Measurements from ENCODE around the gene TSPAN1. TPM values are rescaled to one million over a fixed set of nuclear protein-coding genes. Genes with fewer than 3 reads are reported as not detected.

The TSPAN1 gene
- total RNA-seq, 1 experiment from 2014 or later: 26.1 TPM

- in situ Hi-C loops (cut with HindIII; ENCODE audit: low pct_unique_long_range_greater_than_20kb, low sequenced_read_pairs): no loop called here
- Histone ChIP-seq H3K36me3 (ENCODE audit: control insufficient read depth, insufficient read depth, low read length) (no peaks in the 10 kb centered on the region), H3K27me3 (ENCODE audit: control insufficient read depth, insufficient read depth, low read length) (no peaks in the 10 kb centered on the region), H3K9me3 (ENCODE audit: control insufficient read depth, insufficient read depth, low read depth, low read length) (no peaks in the 10 kb centered on the region), H3K4me3 (ENCODE audit: low read depth in 2 of 2, low read length in 2 of 2) (no peak overlapping the region), H3K4me1 (ENCODE audit: control insufficient read depth, insufficient read depth, low read length) (no peaks in the 10 kb centered on the region), H3K27ac (ENCODE audit: low read length) (no peak overlapping the region)
- ChIA-PET POLR2A (no interaction called here), CTCF (no interaction called here)
- intact Hi-C loops (cut with micrococcal nuclease; ENCODE audit: unreplicated experiment): no loop called here
- ATAC-seq (no peak), DNase-seq (ENCODE audit: low read depth, low spot score) (no peak)
- no TSS peak for BruUV-seq (replicated peaks)
- TF ChIP-seq CTCF (IDR thresholded peaks at IDR 0.05) (no peak), SIN3A (IDR thresholded peaks at IDR 0.05; ENCODE audit: borderline replicate concordance, insufficient read depth, low read depth, low read length) (no peak), TCF7L2 (IDR thresholded peaks at IDR 0.05; ENCODE audit: low read depth, low read length) (no peak)
- TF ChIP-seq, protein P1, sequence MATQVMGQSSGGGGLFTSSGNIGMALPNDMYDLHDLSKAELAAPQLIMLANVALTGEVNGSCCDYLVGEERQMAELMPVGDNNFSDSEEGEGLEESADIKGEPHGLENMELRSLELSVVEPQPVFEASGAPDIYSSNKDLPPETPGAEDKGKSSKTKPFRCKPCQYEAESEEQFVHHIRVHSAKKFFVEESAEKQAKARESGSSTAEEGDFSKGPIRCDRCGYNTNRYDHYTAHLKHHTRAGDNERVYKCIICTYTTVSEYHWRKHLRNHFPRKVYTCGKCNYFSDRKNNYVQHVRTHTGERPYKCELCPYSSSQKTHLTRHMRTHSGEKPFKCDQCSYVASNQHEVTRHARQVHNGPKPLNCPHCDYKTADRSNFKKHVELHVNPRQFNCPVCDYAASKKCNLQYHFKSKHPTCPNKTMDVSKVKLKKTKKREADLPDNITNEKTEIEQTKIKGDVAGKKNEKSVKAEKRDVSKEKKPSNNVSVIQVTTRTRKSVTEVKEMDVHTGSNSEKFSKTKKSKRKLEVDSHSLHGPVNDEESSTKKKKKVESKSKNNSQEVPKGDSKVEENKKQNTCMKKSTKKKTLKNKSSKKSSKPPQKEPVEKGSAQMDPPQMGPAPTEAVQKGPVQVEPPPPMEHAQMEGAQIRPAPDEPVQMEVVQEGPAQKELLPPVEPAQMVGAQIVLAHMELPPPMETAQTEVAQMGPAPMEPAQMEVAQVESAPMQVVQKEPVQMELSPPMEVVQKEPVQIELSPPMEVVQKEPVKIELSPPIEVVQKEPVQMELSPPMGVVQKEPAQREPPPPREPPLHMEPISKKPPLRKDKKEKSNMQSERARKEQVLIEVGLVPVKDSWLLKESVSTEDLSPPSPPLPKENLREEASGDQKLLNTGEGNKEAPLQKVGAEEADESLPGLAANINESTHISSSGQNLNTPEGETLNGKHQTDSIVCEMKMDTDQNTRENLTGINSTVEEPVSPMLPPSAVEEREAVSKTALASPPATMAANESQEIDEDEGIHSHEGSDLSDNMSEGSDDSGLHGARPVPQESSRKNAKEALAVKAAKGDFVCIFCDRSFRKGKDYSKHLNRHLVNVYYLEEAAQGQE (IDR thresholded peaks at IDR 0.05; ENCODE audit: insufficient read depth in 1 of 2, low read depth in 2 of 2, low read length in 1 of 2): no peak
Measured at GRCh38 chr1:46152016-46152415, 22.9 kb upstream of the TSPAN1 start.

DNA sequence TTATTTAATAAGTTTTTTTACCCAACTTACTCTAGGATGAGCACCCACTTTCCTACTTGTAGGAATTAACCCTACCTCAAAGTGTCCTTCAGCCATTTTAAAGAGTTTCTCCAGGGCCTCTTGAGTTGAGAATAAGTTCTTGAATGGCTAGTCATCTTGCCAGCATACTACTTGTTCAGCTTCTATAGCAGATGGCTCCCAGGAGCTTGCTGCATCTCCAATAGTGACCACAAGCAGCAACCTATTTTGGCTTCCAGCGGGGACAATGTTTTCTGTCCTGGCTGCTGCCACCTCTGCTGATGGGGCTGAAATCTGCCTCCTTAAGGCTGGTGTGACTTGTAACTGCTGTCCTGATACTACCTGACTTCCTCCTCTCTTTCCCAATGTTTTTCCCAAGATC is 21.7 kb upstream of the TSPAN1 start:
- ATAC-seq (no peak), DNase-seq (ENCODE audit: low read depth, low spot score) (no peak)
- H3K4me1 ChIP-seq (ENCODE audit: control insufficient read depth, insufficient read depth, low read length): no peaks in the 10 kb centered on the region
- ChIA-PET CTCF (no interaction called here), POLR2A (no interaction called here)
- H3K9me3 ChIP-seq (ENCODE audit: control insufficient read depth, insufficient read depth, low read depth, low read length): no peaks in the 10 kb centered on the region
- H3K36me3 ChIP-seq (ENCODE audit: control insufficient read depth, insufficient read depth, low read length): no peaks in the 10 kb centered on the region
- in situ Hi-C loops (cut with HindIII; ENCODE audit: low pct_unique_long_range_greater_than_20kb, low sequenced_read_pairs) (no loop called here), intact Hi-C loops (cut with micrococcal nuclease; ENCODE audit: unreplicated experiment) (no loop called here)
- BruUV-seq (replicated peaks): no TSS peak
- TF ChIP-seq TCF7L2 (IDR thresholded peaks at IDR 0.05; ENCODE audit: low read depth, low read length) (no peak), SIN3A (IDR thresholded peaks at IDR 0.05; ENCODE audit: borderline replicate concordance, insufficient read depth, low read depth, low read length) (no peak), POLR2AphosphoS5 (IDR thresholded peaks at IDR 0.05; ENCODE audit: low read depth, low read length) (no peak), CTCF (IDR thresholded peaks at IDR 0.05) (no peak)
- TF ChIP-seq, protein P1 (IDR thresholded peaks at IDR 0.05; ENCODE audit: insufficient read depth in 1 of 2, low read depth in 2 of 2, low read length in 1 of 2): no peak
- no peak overlapping the region for H3K27ac ChIP-seq (ENCODE audit: low read length)
- no peaks in the 10 kb centered on the region for H3K27me3 ChIP-seq (ENCODE audit: control insufficient read depth, insufficient read depth, low read length)
- no peak overlapping the region for H3K4me3 ChIP-seq (ENCODE audit: low read depth in 2 of 2, low read length in 2 of 2)
